SK-N-SH (cell line): ENCODE measurements around the gene DNAH3.

ENCODE experiments used
- CTCF ChIP-seq: fragments of 200-600 bp; sonication (generic); IDR thresholded peaks from 2 replicates; pipeline ENCODE4 v1.6.1; 2017; ENCODE audit warnings: antibody characterized with exemption, mild to moderate bottlenecking, moderate library complexity
- ELF1 ChIP-seq: IDR thresholded peaks from 2 replicates; pipeline ENCODE4 v1.4.0; 2012
- EP300 ChIP-seq, 2 experiments: IDR thresholded peaks; 2 replicates each; pipeline versions ENCODE4 v1.4.0 to v1.6.1; 2012; ENCODE audit warnings: borderline replicate concordance in 1 of 2, low read depth in 1 of 2, low read length in 1 of 2
- EZH2phosphoT487 ChIP-seq: fragments of 200-600 bp; sonication (generic); IDR thresholded peaks from 2 replicates; pipeline ENCODE4 v1.6.1; 2017; ENCODE audit warnings: low read depth, mixed run types, mild to moderate bottlenecking, antibody characterized with exemption, moderate library complexity, borderline replicate concordance
- GABPA ChIP-seq: IDR thresholded peaks from 2 replicates; pipeline ENCODE4 v1.4.0; 2012; ENCODE audit warnings: low read depth, mild to moderate bottlenecking
- GATA2 ChIP-seq: sonication (generic); formaldehyde crosslinking; IDR thresholded peaks from 2 replicates; pipeline ENCODE4 v1.5.0; 2020; ENCODE audit warnings: mild to moderate bottlenecking, missing genetic modification reagents
- JUND ChIP-seq: IDR thresholded peaks from 2 replicates; pipeline ENCODE4 v1.4.0; 2012
- NRF1 ChIP-seq: IDR thresholded peaks from 2 replicates; pipeline ENCODE4 v1.6.1; 2012; ENCODE audit warnings: low read depth, mild to moderate bottlenecking, low read length
- PBX3 ChIP-seq: IDR thresholded peaks from 2 replicates; pipeline ENCODE4; 2012
- POLR2AphosphoS5 ChIP-seq: IDR thresholded peaks from 2 replicates; pipeline ENCODE4 v1.6.1; 2012; ENCODE audit warnings: low read depth, low read length
- RCOR1 ChIP-seq: fragments of 150-350 bp; IDR thresholded peaks from 2 replicates; pipeline ENCODE4 v1.6.1; 2017; ENCODE audit warnings: antibody characterized with exemption, low read length
- SMC3 ChIP-seq: IDR thresholded peaks from 2 replicates; pipeline ENCODE4 v1.6.1; 2012; ENCODE audit warnings: low read depth, low read length, improper control_type of control experiment
- TCF12 ChIP-seq: IDR thresholded peaks from 2 replicates; pipeline ENCODE4 v1.4.0; 2012
- TF ChIP-seq, protein P1 (sequence below): IDR thresholded peaks from 2 replicates; pipeline ENCODE4 v1.4.0; 2012; ENCODE audit warnings: low read depth

- no peak for TF ChIP-seq SMC3
- TF ChIP-seq CTCF: no peak
- no peak for TF ChIP-seq NRF1
- TF ChIP-seq POLR2AphosphoS5: no peak
- no peak for TF ChIP-seq EP300 (IDR thresholded peaks at IDR 0.05; ENCODE audit: borderline replicate concordance in 1 of 2, low read depth in 1 of 2, low read length in 1 of 2)
- no peak for TF ChIP-seq JUND
- no peak for TF ChIP-seq TCF12
- TF ChIP-seq ELF1: no peak
- no peak for TF ChIP-seq RCOR1
- TF ChIP-seq, protein P1, sequence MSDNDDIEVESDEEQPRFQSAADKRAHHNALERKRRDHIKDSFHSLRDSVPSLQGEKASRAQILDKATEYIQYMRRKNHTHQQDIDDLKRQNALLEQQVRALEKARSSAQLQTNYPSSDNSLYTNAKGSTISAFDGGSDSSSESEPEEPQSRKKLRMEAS: no peak
- no peak for TF ChIP-seq GATA2
- no peak for TF ChIP-seq EZH2phosphoT487
- TF ChIP-seq PBX3: no peak
- no peak for TF ChIP-seq GABPA
Observed at GRCh38 chr16:21134053-21134452, 16.6 kb downstream of the DNAH3 start.
